HCT116 (cell line): ENCODE data around the gene ADIPOR1.

ENCODE experiments used
- CEBPB ChIP-seq: IDR thresholded peaks from 2 replicates; pipeline ENCODE4 v1.6.1; 2012; ENCODE audit warnings: low read depth
- CTCF ChIP-seq, 3 experiments: fragments of 200-600 bp in 1 of 3; sonication (generic) in 1 of 3; IDR thresholded peaks in 2 of 3; conservative IDR thresholded peaks in 1 of 3; 2 replicates each; pipeline ENCODE4 v1.5.1; 2012 to 2017; ENCODE audit warnings: low read depth in 2 of 3, low read length in 2 of 3, antibody characterized with exemption in 1 of 3, borderline replicate concordance in 1 of 3, control low read depth in 1 of 3, mild to moderate bottlenecking in 1 of 3, mixed read lengths in 1 of 3, mixed run types in 1 of 3, moderate library complexity in 1 of 3; ENCODE audit not compliant: insufficient read depth in 1 of 3
- EZH2 ChIP-seq: fragments of 200-600 bp; sonication (generic); IDR thresholded peaks from 2 replicates; pipeline ENCODE4 v1.6.1; 2017; ENCODE audit warnings: antibody characterized with exemption, mixed run types
- EZH2phosphoT487 ChIP-seq: fragments of 200-600 bp; IDR thresholded peaks from 2 replicates; pipeline ENCODE4 v1.6.1; 2018; ENCODE audit warnings: antibody characterized with exemption, borderline replicate concordance
- MAX ChIP-seq: IDR thresholded peaks from 2 replicates; pipeline ENCODE4 v1.6.1; 2012
- POLR2A ChIP-seq: IDR thresholded peaks from 2 replicates; pipeline ENCODE4 v1.7.0; 2011; ENCODE audit warnings: borderline replicate concordance; ENCODE audit not compliant: insufficient read depth, insufficient read length; ENCODE audit errors: extremely low read depth
- RAD21 ChIP-seq: IDR thresholded peaks from 2 replicates; pipeline ENCODE4 v1.6.1; 2012; ENCODE audit warnings: low read depth, mild to moderate bottlenecking
- SIN3A ChIP-seq: IDR thresholded peaks from 2 replicates; pipeline ENCODE4 v1.6.1; 2012; ENCODE audit warnings: low read depth
- SP1 ChIP-seq: IDR thresholded peaks from 2 replicates; pipeline ENCODE4 v1.6.1; 2012; ENCODE audit warnings: low read depth
- SRF ChIP-seq: IDR thresholded peaks from 2 replicates; pipeline ENCODE4 v1.6.1; 2012; ENCODE audit warnings: low read depth
- TCF7L2 ChIP-seq: IDR thresholded peaks from 2 replicates; pipeline ENCODE4 v1.7.0; 2011; ENCODE audit warnings: borderline replicate concordance, inconsistent platforms; ENCODE audit not compliant: insufficient read depth, insufficient read length; ENCODE audit errors: extremely low read depth
- ZNF274 ChIP-seq: fragments of 200-500 bp; sonication (Bioruptor generic); IDR thresholded peaks from 2 replicates; pipeline ENCODE4 v1.6.1; 2014; ENCODE audit warnings: mild to moderate bottlenecking, low read depth, low read length, inconsistent platforms
- TF ChIP-seq, protein P1 (sequence below): IDR thresholded peaks from 2 replicates; pipeline ENCODE4 v1.6.1; 2012; ENCODE audit warnings: low read depth

DNA sequence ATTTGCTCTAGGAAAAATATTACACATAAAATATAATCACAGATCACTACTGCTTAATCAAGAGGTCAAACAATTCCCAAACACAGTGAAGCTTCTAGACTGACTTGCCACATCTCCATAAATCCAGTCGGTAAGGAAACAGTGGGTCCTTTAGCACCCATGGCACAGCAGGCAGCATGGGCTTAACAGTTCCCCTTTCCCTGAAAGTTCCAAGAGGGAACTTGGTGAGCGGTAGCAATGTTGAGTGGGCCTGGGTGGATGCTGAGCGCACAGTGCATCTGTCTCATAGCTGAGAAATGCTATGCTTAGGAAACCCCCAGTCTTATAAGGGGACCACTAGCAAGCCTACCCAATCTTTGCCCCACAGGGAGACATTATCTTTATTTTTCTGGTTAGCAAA lies 16.7 kb upstream of the ADIPOR1 start:
- TF ChIP-seq MAX (no peak), CTCF (IDR thresholded peaks at IDR 0.05 in 2 of 3, conservative IDR thresholded peaks at IDR 0.05 in 1 of 3; ENCODE audit: borderline replicate concordance in 1 of 3, insufficient read depth in 1 of 3, low read depth in 2 of 3, low read length in 2 of 3) (no peak), POLR2A (no peak), SRF (no peak), SP1 (no peak), ZNF274 (no peak), CEBPB (no peak), TCF7L2 (no peak), RAD21 (no peak), EZH2phosphoT487 (no peak), SIN3A (no peak), EZH2 (no peak)
- TF ChIP-seq, protein P1, sequence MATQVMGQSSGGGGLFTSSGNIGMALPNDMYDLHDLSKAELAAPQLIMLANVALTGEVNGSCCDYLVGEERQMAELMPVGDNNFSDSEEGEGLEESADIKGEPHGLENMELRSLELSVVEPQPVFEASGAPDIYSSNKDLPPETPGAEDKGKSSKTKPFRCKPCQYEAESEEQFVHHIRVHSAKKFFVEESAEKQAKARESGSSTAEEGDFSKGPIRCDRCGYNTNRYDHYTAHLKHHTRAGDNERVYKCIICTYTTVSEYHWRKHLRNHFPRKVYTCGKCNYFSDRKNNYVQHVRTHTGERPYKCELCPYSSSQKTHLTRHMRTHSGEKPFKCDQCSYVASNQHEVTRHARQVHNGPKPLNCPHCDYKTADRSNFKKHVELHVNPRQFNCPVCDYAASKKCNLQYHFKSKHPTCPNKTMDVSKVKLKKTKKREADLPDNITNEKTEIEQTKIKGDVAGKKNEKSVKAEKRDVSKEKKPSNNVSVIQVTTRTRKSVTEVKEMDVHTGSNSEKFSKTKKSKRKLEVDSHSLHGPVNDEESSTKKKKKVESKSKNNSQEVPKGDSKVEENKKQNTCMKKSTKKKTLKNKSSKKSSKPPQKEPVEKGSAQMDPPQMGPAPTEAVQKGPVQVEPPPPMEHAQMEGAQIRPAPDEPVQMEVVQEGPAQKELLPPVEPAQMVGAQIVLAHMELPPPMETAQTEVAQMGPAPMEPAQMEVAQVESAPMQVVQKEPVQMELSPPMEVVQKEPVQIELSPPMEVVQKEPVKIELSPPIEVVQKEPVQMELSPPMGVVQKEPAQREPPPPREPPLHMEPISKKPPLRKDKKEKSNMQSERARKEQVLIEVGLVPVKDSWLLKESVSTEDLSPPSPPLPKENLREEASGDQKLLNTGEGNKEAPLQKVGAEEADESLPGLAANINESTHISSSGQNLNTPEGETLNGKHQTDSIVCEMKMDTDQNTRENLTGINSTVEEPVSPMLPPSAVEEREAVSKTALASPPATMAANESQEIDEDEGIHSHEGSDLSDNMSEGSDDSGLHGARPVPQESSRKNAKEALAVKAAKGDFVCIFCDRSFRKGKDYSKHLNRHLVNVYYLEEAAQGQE, result no peak
